Esophagus squamous epithelium (tissue), 5 donors: ENCODE measurements around the gene RPS6KA3. TPM values are rescaled to one million over a fixed set of nuclear protein-coding genes. Genes with fewer than 3 reads are reported as not detected.

Experiments
- DNase-seq: peaks from one replicate; lab custom pipeline; 2025; lab: John Stamatoyannopoulos, UW
- H3K27ac ChIP-seq, 4 donors: fragments of 200-600 bp; sonication (generic); one replicate each; pipeline ENCODE4 v1.5.1; 2016 to 2019; ENCODE audit warnings: mild to moderate bottlenecking in 1 of 4
- H3K27me3 ChIP-seq, 4 donors: fragments of 200-600 bp; sonication (generic); 1 replicate in 3 of 4; 2 replicates in 1 of 4; pipeline versions ENCODE4 v1.5.1 to v1.6.0; 2017 to 2021; ENCODE audit warnings: antibody characterized with exemption in 1 of 4
- H3K36me3 ChIP-seq, 3 donors: fragments of 200-600 bp; sonication (generic); one replicate each; pipeline ENCODE4 v1.5.1; 2016 to 2019
- H3K4me1 ChIP-seq, 3 donors: fragments of 200-600 bp; sonication (generic); one replicate each; pipeline ENCODE4 v1.5.1; 2017 to 2019
- H3K4me3 ChIP-seq, 4 donors: fragments of 200-600 bp; sonication (generic); 1 replicate in 3 of 4; 2 replicates in 1 of 4; pipeline ENCODE4 v1.5.1; 2016 to 2019; ENCODE audit warnings: mild to moderate bottlenecking in 2 of 4, moderate library complexity in 1 of 4
- H3K9me3 ChIP-seq, 3 donors: fragments of 200-600 bp; sonication (generic); one replicate each; pipeline ENCODE4 v1.5.1; 2016 to 2019
- POLR2A ChIP-seq, 4 donors: fragments of 450-650 bp; IDR thresholded peaks; one replicate each; pipeline ENCODE4 v1.6.1; 2017; ENCODE audit warnings: antibody characterized with exemption in 4 of 4, mild to moderate bottlenecking in 4 of 4, moderate library complexity in 3 of 4
- whole genome bisulfite sequencing, 2 donors: methylation state at CpG; one replicate each; pipeline ENCODE4 v1.1.5; 2018; 5-methylcytosine and 5-hydroxymethylcytosine counted together
- intact Hi-C: fragments of 100-400 bp; cut with DNase I; formaldehyde crosslinking; loops from one replicate; pipeline ENCODE4 v1.15.0; 2022
- total RNA-seq, 4 donors: library from RNA; depleted of rRNA; stranded (reverse); fragments of >200 nt; gene quantifications; one replicate each; pipeline ENCODE4 v1.1.0, GENCODE V29; 2016
- TF ChIP-seq, protein P1 (sequence below), 6 experiments: fragments of 450-650 bp in 4 of 6; fragments of 200-600 bp in 2 of 6; sonication (generic) in 2 of 6; IDR thresholded peaks; one replicate each; pipeline ENCODE4 v1.5.1; 2016 to 2019; ENCODE audit warnings: antibody characterized with exemption in 6 of 6, mild to moderate bottlenecking in 4 of 6, moderate library complexity in 4 of 6
- donor health status: DM: yes; HTN: yes; CAD: no.

RPS6KA3 gene
- total RNA-seq, 4 donors from 2014 or later = 15.8 to 30.9 (median 29.7) TPM

DNA sequence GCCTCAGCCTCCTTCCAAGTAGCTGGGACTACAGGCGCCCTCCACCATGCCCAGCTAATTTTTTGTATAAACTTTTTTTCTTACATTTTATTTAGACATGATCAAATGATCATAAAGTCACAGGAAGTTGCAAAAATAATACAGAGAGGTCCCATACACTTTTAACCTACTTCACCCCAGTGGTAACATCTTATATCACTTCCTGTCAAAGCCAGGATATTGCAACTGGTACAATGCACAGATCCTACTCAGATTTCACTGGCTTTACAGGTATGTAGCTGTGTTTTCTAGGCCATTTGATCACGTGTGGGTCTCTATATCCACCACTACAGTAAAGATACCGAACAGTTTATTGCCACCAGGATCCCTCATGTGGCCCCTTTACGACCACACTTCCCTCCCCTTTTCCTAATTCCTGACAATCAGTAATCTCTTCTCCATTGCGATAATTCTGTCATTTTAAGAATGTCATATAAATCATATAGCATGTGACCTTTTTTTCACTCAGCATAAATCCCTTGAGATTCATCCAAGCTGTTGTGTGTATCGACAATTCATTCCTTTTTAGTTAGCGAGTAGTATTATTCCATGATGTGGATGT, 18.0 kb downstream of the RPS6KA3 start:
- H3K4me3 ChIP-seq = no peak overlapping the region
- H3K9me3 ChIP-seq = no peaks in the 10 kb centered on the region
- H3K27me3 ChIP-seq = no peaks in the 10 kb centered on the region
- intact Hi-C loops = no loop called here
- TF ChIP-seq, protein P1, sequence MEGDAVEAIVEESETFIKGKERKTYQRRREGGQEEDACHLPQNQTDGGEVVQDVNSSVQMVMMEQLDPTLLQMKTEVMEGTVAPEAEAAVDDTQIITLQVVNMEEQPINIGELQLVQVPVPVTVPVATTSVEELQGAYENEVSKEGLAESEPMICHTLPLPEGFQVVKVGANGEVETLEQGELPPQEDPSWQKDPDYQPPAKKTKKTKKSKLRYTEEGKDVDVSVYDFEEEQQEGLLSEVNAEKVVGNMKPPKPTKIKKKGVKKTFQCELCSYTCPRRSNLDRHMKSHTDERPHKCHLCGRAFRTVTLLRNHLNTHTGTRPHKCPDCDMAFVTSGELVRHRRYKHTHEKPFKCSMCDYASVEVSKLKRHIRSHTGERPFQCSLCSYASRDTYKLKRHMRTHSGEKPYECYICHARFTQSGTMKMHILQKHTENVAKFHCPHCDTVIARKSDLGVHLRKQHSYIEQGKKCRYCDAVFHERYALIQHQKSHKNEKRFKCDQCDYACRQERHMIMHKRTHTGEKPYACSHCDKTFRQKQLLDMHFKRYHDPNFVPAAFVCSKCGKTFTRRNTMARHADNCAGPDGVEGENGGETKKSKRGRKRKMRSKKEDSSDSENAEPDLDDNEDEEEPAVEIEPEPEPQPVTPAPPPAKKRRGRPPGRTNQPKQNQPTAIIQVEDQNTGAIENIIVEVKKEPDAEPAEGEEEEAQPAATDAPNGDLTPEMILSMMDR (IDR thresholded peaks at IDR 0.05) = no peak
- TF ChIP-seq POLR2A (IDR thresholded peaks at IDR 0.05) = no peak
- no peak overlapping the region for H3K27ac ChIP-seq
- WGBS, 2 donors = 78 to 86% methylated on average over 7 of the region's 7 CpGs
- no peak for DNase-seq
- H3K36me3 ChIP-seq = no peaks in the 10 kb centered on the region
- peaks cover 0 to 11% (median 0%) of the 10 kb centered on the region in 3 donors for H3K4me1 ChIP-seq

DNA sequence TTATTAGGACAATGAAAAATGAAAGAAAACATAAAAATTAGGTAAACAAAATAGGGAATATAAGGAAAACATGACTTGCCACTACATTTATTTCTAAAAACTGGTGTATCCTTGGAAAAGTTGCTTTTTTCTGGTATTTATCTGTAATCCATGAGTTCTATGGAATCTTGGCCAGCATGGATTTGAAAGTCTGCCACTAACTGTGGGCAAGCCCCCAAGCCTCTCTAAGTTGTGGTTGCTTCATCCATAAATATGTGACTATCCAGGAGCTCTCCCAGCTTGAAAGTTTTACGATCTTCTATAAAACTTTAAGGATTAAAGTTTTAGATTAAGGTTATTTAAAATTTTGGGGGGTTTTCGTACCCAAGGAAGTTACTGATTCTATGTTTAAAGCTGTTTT, 21.8 kb downstream of the RPS6KA3 start:
- intact Hi-C loops = no loop called here

DNA sequence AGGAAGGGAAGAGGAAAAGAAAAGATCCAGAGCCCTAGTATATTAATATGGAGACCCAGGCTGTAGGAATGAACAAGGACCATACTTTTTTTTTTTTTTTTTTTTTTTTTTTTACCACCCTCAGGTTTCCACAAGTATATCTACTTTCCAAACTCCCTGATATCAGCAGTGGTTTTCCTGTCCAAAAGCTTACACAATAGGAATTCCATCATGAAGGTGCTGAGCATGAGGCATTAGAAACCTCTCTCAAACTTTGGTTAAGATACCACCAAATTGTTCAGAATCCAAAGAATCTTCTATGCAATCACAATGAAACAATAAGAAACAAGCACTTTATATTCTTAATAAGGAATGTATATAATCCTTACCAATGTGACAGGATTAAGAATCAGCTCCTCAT, 26.5 kb downstream of the RPS6KA3 start:
- no peaks in the 10 kb centered on the region for H3K36me3 ChIP-seq
- no peak for TF ChIP-seq POLR2A (IDR thresholded peaks at IDR 0.05)
- TF ChIP-seq, protein P1 (IDR thresholded peaks at IDR 0.05) = no peak
- intact Hi-C loops = no loop called here
- no peak overlapping the region for H3K27ac ChIP-seq
- H3K4me3 ChIP-seq = no peak overlapping the region
- no peaks in the 10 kb centered on the region for H3K27me3 ChIP-seq
- H3K9me3 ChIP-seq = peaks cover 0 to 4% (median 0%) of the 10 kb centered on the region in 3 donors
- DNase-seq = no peak
- H3K4me1 ChIP-seq = no peaks in the 10 kb centered on the region

More for the DNA sequence above, 21.8 kb downstream of the RPS6KA3 start:
- no peak for TF ChIP-seq POLR2A (IDR thresholded peaks at IDR 0.05)
- TF ChIP-seq, protein P1 (IDR thresholded peaks at IDR 0.05) = no peak
- Histone ChIP-seq H3K9me3 (peaks cover 0 to 4% (median 0%) of the 10 kb centered on the region in 3 donors), H3K36me3 (no peaks in the 10 kb centered on the region), H3K27me3 (no peaks in the 10 kb centered on the region), H3K4me1 (no peaks in the 10 kb centered on the region), H3K27ac (no peak overlapping the region), H3K4me3 (no peak overlapping the region)
- no peak for DNase-seq
- 67 to 80% methylated on average over 2 of the region's 2 CpGs for WGBS, 2 donors

DNA sequence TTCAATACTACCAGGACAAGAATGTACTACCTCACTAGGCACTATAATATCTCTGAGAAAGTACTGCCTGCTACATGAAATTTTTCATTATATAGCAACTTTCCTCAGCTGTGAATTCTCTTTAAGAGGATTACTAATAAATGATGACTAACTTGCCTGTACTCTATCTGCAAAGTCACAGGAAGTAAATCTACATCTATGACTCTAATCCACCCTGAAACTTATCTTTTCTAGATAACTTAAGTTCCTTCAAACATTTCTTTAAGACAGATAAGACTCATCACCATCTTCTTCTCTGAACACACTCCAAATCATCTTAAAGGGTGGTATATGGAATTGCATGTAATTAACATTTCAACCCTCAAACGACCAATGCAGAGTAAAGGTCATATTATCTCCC, 28.8 kb downstream of the RPS6KA3 start:
- no peak overlapping the region for H3K27ac ChIP-seq
- WGBS, 2 donors = 25 to 82% methylated on average over 1 of the region's 1 CpG
- intact Hi-C loops = no loop called here
- TF ChIP-seq, protein P1 (IDR thresholded peaks at IDR 0.05) = no peak
- TF ChIP-seq POLR2A (IDR thresholded peaks at IDR 0.05) = no peak
- no peaks in the 10 kb centered on the region for H3K4me1 ChIP-seq
- peaks cover 0 to 4% (median 0%) of the 10 kb centered on the region in 3 donors for H3K9me3 ChIP-seq
- no peak overlapping the region for H3K4me3 ChIP-seq
- peaks cover 0 to 14% (median 0%) of the 10 kb centered on the region in 3 donors for H3K36me3 ChIP-seq
- H3K27me3 ChIP-seq = no peaks in the 10 kb centered on the region
- no peak for DNase-seq

DNA sequence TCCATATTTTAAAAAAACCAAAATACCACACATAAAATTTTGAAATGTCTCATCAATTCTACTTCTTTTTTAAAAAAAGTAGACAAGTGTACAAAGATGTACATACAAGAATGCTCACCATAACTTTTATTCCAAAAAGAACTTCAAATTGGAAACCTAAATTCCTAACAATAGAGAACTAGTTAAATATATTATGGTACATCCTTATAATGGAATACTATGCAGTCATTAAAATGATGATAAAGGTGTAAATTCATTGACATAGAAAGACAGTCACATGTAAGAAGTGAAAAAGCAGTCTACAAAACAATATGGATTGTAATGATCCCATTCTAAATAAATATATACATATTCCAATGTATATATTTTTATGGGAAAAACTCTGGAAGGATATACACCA, 31.0 kb downstream of the RPS6KA3 start:
- intact Hi-C loops = no loop called here
- H3K4me3 ChIP-seq = no peak overlapping the region
- H3K9me3 ChIP-seq = no peaks in the 10 kb centered on the region
- H3K4me1 ChIP-seq = no peaks in the 10 kb centered on the region
- H3K36me3 ChIP-seq = peaks cover 0 to 33% (median 0%) of the 10 kb centered on the region in 3 donors
- H3K27ac ChIP-seq = no peak overlapping the region
- no peak for DNase-seq
- TF ChIP-seq, protein P1 (IDR thresholded peaks at IDR 0.05) = no peak
- TF ChIP-seq POLR2A (IDR thresholded peaks at IDR 0.05) = no peak
- no peaks in the 10 kb centered on the region for H3K27me3 ChIP-seq
